HEK293T (cell line): Measurements from ENCODE around the gene ANKRD40CL.

ENCODE experiments used
- CTCF ChIA-PET: fragments of 350-600 bp; formaldehyde crosslinking; extraction: SDS; loops from one replicate; lab custom pipeline; 2021; ENCODE audit warnings: antibody characterized with exemption, inconsistent platforms; lab: Yijun Ruan, JAX
- POLR2A ChIA-PET: fragments of 350-600 bp; formaldehyde crosslinking; extraction: SDS; loops from one replicate; lab custom pipeline; 2020; ENCODE audit warnings: antibody characterized with exemption, inconsistent platforms; lab: Yijun Ruan, JAX
- DNase-seq: peaks from one replicate; pipeline ENCODE4 v3.0.0; 2012; ENCODE audit warnings: mixed read lengths; ENCODE audit errors: extremely low spot score
- ARNT ChIP-seq: fragments of 450-650 bp; IDR thresholded peaks from 2 replicates; pipeline ENCODE4 v1.6.1; 2017; ENCODE audit warnings: mild to moderate bottlenecking
- BHLHE40 ChIP-seq: fragments of 450-650 bp; IDR thresholded peaks from 2 replicates; pipeline ENCODE4 v1.6.1; 2016; ENCODE audit warnings: mild to moderate bottlenecking, moderate library complexity, borderline replicate concordance
- CTBP1 ChIP-seq: fragments of 450-650 bp; IDR thresholded peaks from 2 replicates; pipeline ENCODE4 v1.6.1; 2016; ENCODE audit warnings: borderline replicate concordance
- ELF4 ChIP-seq: fragments of 450-650 bp; IDR thresholded peaks from 2 replicates; pipeline ENCODE4 v1.6.1; 2017; ENCODE audit warnings: antibody characterized with exemption
- FOXA1 ChIP-seq: fragments of 450-650 bp; IDR thresholded peaks from 2 replicates; pipeline ENCODE4 v1.6.1; 2016; ENCODE audit warnings: mild to moderate bottlenecking
- FOXK2 ChIP-seq: fragments of 450-650 bp; IDR thresholded peaks from 2 replicates; pipeline ENCODE4 v1.6.1; 2016; ENCODE audit warnings: mild to moderate bottlenecking
- FOXM1 ChIP-seq: fragments of 450-650 bp; IDR thresholded peaks from 2 replicates; pipeline ENCODE4 v1.6.1; 2017; ENCODE audit warnings: mild to moderate bottlenecking, borderline replicate concordance
- HDGF ChIP-seq: fragments of 450-650 bp; IDR thresholded peaks from 2 replicates; pipeline ENCODE4 v1.6.1; 2017; ENCODE audit warnings: antibody characterized with exemption, borderline replicate concordance
- L3MBTL2 ChIP-seq: fragments of 450-650 bp; conservative IDR thresholded peaks from 2 replicates; pipeline ENCODE4 v1.6.1; 2016; ENCODE audit warnings: mild to moderate bottlenecking
- LEF1 ChIP-seq: fragments of 450-650 bp; IDR thresholded peaks from 2 replicates; pipeline ENCODE4 v1.6.1; 2017; ENCODE audit warnings: mild to moderate bottlenecking, borderline replicate concordance
- NFRKB ChIP-seq: fragments of 450-650 bp; IDR thresholded peaks from 2 replicates; pipeline ENCODE4 v1.6.1; 2016; ENCODE audit warnings: mild to moderate bottlenecking, moderate library complexity
- PKNOX1 ChIP-seq: fragments of 450-650 bp; IDR thresholded peaks from 2 replicates; pipeline ENCODE4 v1.6.1; 2016
- SP1 ChIP-seq: fragments of 450-650 bp; IDR thresholded peaks from 2 replicates; pipeline ENCODE4 v1.6.1; 2017
- SUZ12 ChIP-seq: fragments of 450-650 bp; IDR thresholded peaks from 2 replicates; pipeline ENCODE4 v1.6.1; 2016; ENCODE audit warnings: mild to moderate bottlenecking
- TARDBP ChIP-seq: fragments of 450-650 bp; IDR thresholded peaks from 2 replicates; pipeline ENCODE4 v1.6.1; 2016
- ZNF384 ChIP-seq: fragments of 450-650 bp; IDR thresholded peaks from 2 replicates; pipeline ENCODE4 v1.6.1; 2016

The ANKRD40CL gene

GRCh38 chr17:50767446-50767845, at the start of gene ANKRD40CL:
Gene ANKRD40CL (minus strand): TSS chr17:50767518. CDS start chr17:50766913, 605 bp downstream.
- ChIA-PET CTCF (interaction anchor here (5.7 kb wide), 1 partner anchor 16 kb away, joined by 34 read pairs; no protein-coding TSS in a partner anchor), POLR2A (interaction anchor here (1.1 to 1.4 kb wide), 2 partner anchors 11 to 48 kb away, joined by 3 read pairs; partner anchors contain the start of gene LUC7L3)
- DNase-seq: no peak
- TF ChIP-seq FOXA1 (no peak), SUZ12 (no peak)

GRCh38 chr17:50816271-50816670, 49.0 kb upstream of the ANKRD40CL start:
- CTCF ChIA-PET: interaction anchor here (0.7 to 1.4 kb wide), 7 partner anchors 9 to 37 kb away, joined by 3 to 7 read pairs (median 3); no protein-coding TSS in a partner anchor

GRCh38 chr17:50815400-50815799, 48.1 kb upstream of the ANKRD40CL start:
- no peak for DNase-seq
- no peak for TF ChIP-seq LEF1
- no peak for TF ChIP-seq CTBP1
- no peak for TF ChIP-seq HDGF
- TF ChIP-seq SUZ12: no peak
- no peak for TF ChIP-seq ZNF384
- TF ChIP-seq ELF4: no peak
- no peak for TF ChIP-seq FOXM1
- TF ChIP-seq L3MBTL2: no peak
- TF ChIP-seq SP1: no peak
- no peak for TF ChIP-seq PKNOX1
- no peak for TF ChIP-seq TARDBP
- TF ChIP-seq NFRKB: no peak
- no peak for TF ChIP-seq BHLHE40
- no peak for TF ChIP-seq FOXA1
- no peak for TF ChIP-seq FOXK2
- no peak for TF ChIP-seq ARNT
- POLR2A ChIA-PET: no interaction called here
- CTCF ChIA-PET: no interaction called here

More at GRCh38 chr17:50816271-50816670, 49.0 kb upstream of the ANKRD40CL start:
- POLR2A ChIA-PET: no interaction called here
- TF ChIP-seq HDGF: no peak
- no peak for TF ChIP-seq SP1
- no peak for TF ChIP-seq ZNF384
- no peak for TF ChIP-seq FOXM1
- no peak for TF ChIP-seq NFRKB
- no peak for TF ChIP-seq PKNOX1
- no peak for TF ChIP-seq ELF4
- TF ChIP-seq SUZ12: no peak
- no peak for TF ChIP-seq LEF1
- no peak for TF ChIP-seq FOXA1
- no peak for TF ChIP-seq BHLHE40
- no peak for TF ChIP-seq TARDBP
- TF ChIP-seq L3MBTL2: no peak
- TF ChIP-seq FOXK2: no peak
- TF ChIP-seq CTBP1: no peak
- no peak for TF ChIP-seq ARNT
- no peak for DNase-seq

GRCh38 chr17:50813583-50813982, 46.3 kb upstream of the ANKRD40CL start:
- POLR2A ChIA-PET: no interaction called here
- CTCF ChIA-PET: interaction anchor here (0.6 kb wide), 1 partner anchor 12 kb away, joined by 3 read pairs; no protein-coding TSS in a partner anchor
- TF ChIP-seq SP1 (no peak), CTBP1 (0 out of 2 replicates have a peak, but pooled peaks have one; percentile 29)
- no peak for DNase-seq

GRCh38 chr17:50808888-50809287, 41.6 kb upstream of the ANKRD40CL start:
- ChIA-PET POLR2A (interaction anchor here (1.0 kb wide), 1 partner anchor 90 kb away, joined by 3 read pairs; the partner anchor contains the start of gene LUC7L3), CTCF (no interaction called here)
- no peak for DNase-seq
- TF ChIP-seq TARDBP (no peak), ELF4 (no peak), ARNT (no peak), HDGF (no peak), SUZ12 (no peak), PKNOX1 (no peak), LEF1 (no peak), NFRKB (no peak), L3MBTL2 (no peak), FOXA1 (no peak), FOXK2 (no peak), SP1 (no peak), FOXM1 (no peak), CTBP1 (no peak), BHLHE40 (no peak), ZNF384 (no peak)

- DNase-seq: no peak
- no peak for TF ChIP-seq FOXK2
- no peak for TF ChIP-seq SUZ12
- no peak for TF ChIP-seq ELF4
- no peak for TF ChIP-seq CTBP1
- no peak for TF ChIP-seq NFRKB
- no peak for TF ChIP-seq HDGF
- TF ChIP-seq LEF1: no peak
- no peak for TF ChIP-seq BHLHE40
- TF ChIP-seq FOXA1: no peak
- TF ChIP-seq ZNF384: no peak
- no peak for TF ChIP-seq SP1
- TF ChIP-seq L3MBTL2: no peak
- TF ChIP-seq ARNT: no peak
- TF ChIP-seq FOXM1: no peak
- ChIA-PET POLR2A (no interaction called here), CTCF (no interaction called here)
These were observed 41.1 kb upstream of the ANKRD40CL start for GRCh38 chr17:50808413-50808812.
